ENCODE measurements around the gene PBX1.

PBX1 gene

GRCh38 chr1:164821648-164822047, 262.7 kb downstream of the PBX1 start:
- TF ChIP-seq CTCF (IDR thresholded peaks at IDR 0.05; ENCODE audit: borderline replicate concordance, extremely low read depth, low read length, poor library complexity, severe bottlenecking) (no peak), EZH2 (IDR thresholded peaks at IDR 0.05; ENCODE audit: borderline replicate concordance, low read depth, low read length, severe bottlenecking) (no peak)
- Histone ChIP-seq H3K79me2 (ENCODE audit: insufficient read depth, low read length) (no peaks in the 10 kb centered on the region), H3K9me3 (ENCODE audit: insufficient read depth, low read length, severe bottlenecking) (no peaks in the 10 kb centered on the region), H3K9ac (ENCODE audit: low read depth, low read length) (no peak overlapping the region), H3K27ac (ENCODE audit: low read length) (no peak overlapping the region), H3K4me2 (ENCODE audit: insufficient read depth, low read length) (no peak overlapping the region), H3K4me1 (ENCODE audit: insufficient read depth, low read length) (no peaks in the 10 kb centered on the region), H3K4me3 (ENCODE audit: low read depth in 1 of 2, low read length in 2 of 2) (no peak overlapping the region), H3K27me3 (ENCODE audit: insufficient read depth, low read length, poor library complexity) (peaks cover 13% of the 10 kb centered on the region), H2AFZ (ENCODE audit: low read depth, low read length) (no peak overlapping the region), H3K36me3 (ENCODE audit: insufficient read depth, low read length) (no peaks in the 10 kb centered on the region), H4K20me1 (ENCODE audit: insufficient read depth, low read length) (no peaks in the 10 kb centered on the region)
- DNase-seq (no peak), ATAC-seq (ENCODE audit: insufficient read depth, low read depth) (no peak)

GRCh38 chr1:164823486-164824279, 264.7 kb downstream of the PBX1 start:
- Histone ChIP-seq H3K9me3 (ENCODE audit: insufficient read depth, low read length, severe bottlenecking) (no peaks in the 10 kb centered on the region), H4K20me1 (ENCODE audit: insufficient read depth, low read length) (no peaks in the 10 kb centered on the region), H3K79me2 (ENCODE audit: insufficient read depth, low read length) (no peaks in the 10 kb centered on the region), H2AFZ (ENCODE audit: low read depth, low read length) (no peak overlapping the region), H3K4me3 (ENCODE audit: low read depth in 1 of 2, low read length in 2 of 2) (no peak overlapping the region), H3K27ac (ENCODE audit: low read length) (no peak overlapping the region), H3K9ac (ENCODE audit: low read depth, low read length) (no peak overlapping the region), H3K4me1 (ENCODE audit: insufficient read depth, low read length) (no peaks in the 10 kb centered on the region), H3K4me2 (ENCODE audit: insufficient read depth, low read length) (no peak overlapping the region), H3K36me3 (ENCODE audit: insufficient read depth, low read length) (no peaks in the 10 kb centered on the region), H3K27me3 (ENCODE audit: insufficient read depth, low read length, poor library complexity) (peaks cover 13% of the 10 kb centered on the region)
- TF ChIP-seq EZH2 (IDR thresholded peaks at IDR 0.05; ENCODE audit: borderline replicate concordance, low read depth, low read length, severe bottlenecking) (no peak), CTCF (IDR thresholded peaks at IDR 0.05; ENCODE audit: borderline replicate concordance, extremely low read depth, low read length, poor library complexity, severe bottlenecking) (no peak)
- no peak for DNase-seq
- no peak for ATAC-seq (ENCODE audit: insufficient read depth, low read depth)

- H3K79me2 ChIP-seq (ENCODE audit: insufficient read depth, low read length), result no peaks in the 10 kb centered on the region
- no peaks in the 10 kb centered on the region for H4K20me1 ChIP-seq (ENCODE audit: insufficient read depth, low read length)
- H3K9ac ChIP-seq (ENCODE audit: low read depth, low read length), result no peak overlapping the region
- ATAC-seq (ENCODE audit: insufficient read depth, low read depth) (no peak), DNase-seq (no peak)
- TF ChIP-seq CTCF (IDR thresholded peaks at IDR 0.05; ENCODE audit: borderline replicate concordance, extremely low read depth, low read length, poor library complexity, severe bottlenecking) (no peak), EZH2 (IDR thresholded peaks at IDR 0.05; ENCODE audit: borderline replicate concordance, low read depth, low read length, severe bottlenecking) (no peak)
- H3K9me3 ChIP-seq (ENCODE audit: insufficient read depth, low read length, severe bottlenecking), result no peaks in the 10 kb centered on the region
- H3K4me3 ChIP-seq (ENCODE audit: low read depth in 1 of 2, low read length in 2 of 2), result no peak overlapping the region
- no peak overlapping the region for H2AFZ ChIP-seq (ENCODE audit: low read depth, low read length)
- peaks cover 13% of the 10 kb centered on the region for H3K27me3 ChIP-seq (ENCODE audit: insufficient read depth, low read length, poor library complexity)
- H3K4me1 ChIP-seq (ENCODE audit: insufficient read depth, low read length), result no peaks in the 10 kb centered on the region
- H3K36me3 ChIP-seq (ENCODE audit: insufficient read depth, low read length), result no peaks in the 10 kb centered on the region
- H3K27ac ChIP-seq (ENCODE audit: low read length), result no peak overlapping the region
- H3K4me2 ChIP-seq (ENCODE audit: insufficient read depth, low read length), result no peak overlapping the region
These were observed 265.6 kb downstream of the PBX1 start for GRCh38 chr1:164824542-164824941.

Data from DND-41 (cell line).